HepG2 (cell line): ENCODE data around the gene GSDMA. TPM values are rescaled to one million over a fixed set of nuclear protein-coding genes. Genes with fewer than 3 reads are reported as not detected.
A peak's percentile ranks its signal among the peaks of the same experiment; 100 is the strongest.

Experiments
- CAMTA2 ChIP-seq: sonication (generic); formaldehyde crosslinking; IDR thresholded peaks from 2 replicates; pipeline ENCODE4 v1.4.0; 2020; ENCODE audit warnings: mild to moderate bottlenecking, missing genetic modification reagents, borderline replicate concordance
- CENPBD1 ChIP-seq: sonication (generic); formaldehyde crosslinking; IDR thresholded peaks from 2 replicates; pipeline ENCODE4 v1.8.0; 2022; ENCODE audit warnings: missing genetic modification reagents, low read depth, mild to moderate bottlenecking, borderline replicate concordance
- FOSL1 ChIP-seq: sonication (generic); formaldehyde crosslinking; IDR thresholded peaks from 2 replicates; pipeline ENCODE4 v1.9.0; 2021; ENCODE audit warnings: missing genetic modification reagents, borderline replicate concordance
- FOXM1 ChIP-seq: sonication (generic); formaldehyde crosslinking; IDR thresholded peaks from 2 replicates; pipeline ENCODE4 v1.5.0; 2020; ENCODE audit warnings: missing genetic modification reagents
- FOXP1 ChIP-seq, 2 experiments: fragments of 450-650 bp in 1 of 2; IDR thresholded peaks; 2 replicates each; pipeline ENCODE4 v1.6.1; 2017 to 2018; ENCODE audit warnings: antibody characterized with exemption in 1 of 2
- ISL2 ChIP-seq: sonication (generic); formaldehyde crosslinking; IDR thresholded peaks from 2 replicates; pipeline ENCODE4 v1.5.0; 2020; ENCODE audit warnings: missing genetic modification reagents
- MLLT10 ChIP-seq: sonication (generic); formaldehyde crosslinking; IDR thresholded peaks from 2 replicates; pipeline ENCODE4 v1.4.0; 2020; ENCODE audit warnings: missing genetic modification reagents
- NFIC ChIP-seq: IDR thresholded peaks from 2 replicates; pipeline ENCODE4 v1.6.1; 2012; ENCODE audit warnings: mild to moderate bottlenecking, low read length, inconsistent platforms
- PAX8 ChIP-seq: sonication (generic); formaldehyde crosslinking; IDR thresholded peaks from 2 replicates; pipeline ENCODE4 v1.8.0; 2022; ENCODE audit warnings: mild to moderate bottlenecking, missing genetic modification reagents, borderline replicate concordance
- SOX5 ChIP-seq: IDR thresholded peaks from 2 replicates; pipeline ENCODE4 v1.6.1; 2016; ENCODE audit warnings: borderline replicate concordance
- TRIM22 ChIP-seq: fragments of 450-650 bp; IDR thresholded peaks from 2 replicates; pipeline ENCODE4 v1.6.1; 2017
- ZFP36 ChIP-seq: fragments of 150-350 bp; IDR thresholded peaks from 2 replicates; pipeline ENCODE4 v1.6.1; 2018; ENCODE audit warnings: borderline replicate concordance, low read length, low read depth; ENCODE audit not compliant: partially characterized antibody
- ZFP36L1 ChIP-seq: sonication (generic); formaldehyde crosslinking; IDR thresholded peaks from 2 replicates; pipeline ENCODE4 v1.8.0; 2022; ENCODE audit warnings: mild to moderate bottlenecking, missing genetic modification reagents, moderate library complexity
- ZNF234 ChIP-seq: sonication (generic); formaldehyde crosslinking; conservative IDR thresholded peaks from 2 replicates; pipeline ENCODE4 v1.5.1; 2020; ENCODE audit warnings: mild to moderate bottlenecking, missing genetic modification reagents
- ZNF264 ChIP-seq: sonication (generic); formaldehyde crosslinking; IDR thresholded peaks from 2 replicates; pipeline ENCODE4 v1.4.0; 2020; ENCODE audit warnings: missing genetic modification reagents
- ZNF367 ChIP-seq: sonication (generic); formaldehyde crosslinking; IDR thresholded peaks from 2 replicates; pipeline ENCODE4 v1.4.0; 2020; ENCODE audit warnings: missing genetic modification reagents, borderline replicate concordance
- ZNF687 ChIP-seq: sonication (generic); formaldehyde crosslinking; IDR thresholded peaks from 2 replicates; pipeline ENCODE4 v1.5.1; 2020; ENCODE audit warnings: mild to moderate bottlenecking, missing genetic modification reagents, moderate library complexity
- polyA plus RNA-seq, 8 experiments: library from polyadenylated mRNA; depleted of rRNA in 3 of 8; stranded (reverse) in 7 of 8; unstranded in 1 of 8; fragments of >200 nt; fragmentation: Illumina TruSeq in 4 of 8; extraction: Trizol in 4 of 8; gene quantifications; 2 replicates each; pipeline versions ENCODE4 v1.2.1 to v1.2.3, GENCODE V29; 2011 to 2016; ENCODE audit warnings: low read depth in 4 of 8, missing spikeins in 1 of 8, mixed read lengths in 1 of 8; ENCODE audit not compliant: insufficient read depth in 1 of 8
- total RNA-seq, 5 experiments: library from RNA; depleted of rRNA; stranded (reverse); fragments of >200 nt; fragmentation: Illumina TruSeq; extraction: Trizol; gene quantifications; 2 replicates each; pipeline ENCODE4 v1.2.3, GENCODE V29; 2016; ENCODE audit warnings: low read depth in 1 of 5
- TF ChIP-seq, protein P1 (sequence below): sonication (generic); formaldehyde crosslinking; IDR thresholded peaks from 2 replicates; pipeline ENCODE4 v1.4.0; 2020; ENCODE audit warnings: missing genetic modification reagents
- TF ChIP-seq, protein P2 (sequence below): fragments of 450-650 bp; IDR thresholded peaks from 2 replicates; pipeline ENCODE4 v1.6.1; 2017; ENCODE audit warnings: mild to moderate bottlenecking

The GSDMA gene
- total and polyA plus RNA-seq, 2 of the 13 experiments (the other 11 are each of a cell fraction or from before 2014, with no cell fraction given), result not detected

DNA sequence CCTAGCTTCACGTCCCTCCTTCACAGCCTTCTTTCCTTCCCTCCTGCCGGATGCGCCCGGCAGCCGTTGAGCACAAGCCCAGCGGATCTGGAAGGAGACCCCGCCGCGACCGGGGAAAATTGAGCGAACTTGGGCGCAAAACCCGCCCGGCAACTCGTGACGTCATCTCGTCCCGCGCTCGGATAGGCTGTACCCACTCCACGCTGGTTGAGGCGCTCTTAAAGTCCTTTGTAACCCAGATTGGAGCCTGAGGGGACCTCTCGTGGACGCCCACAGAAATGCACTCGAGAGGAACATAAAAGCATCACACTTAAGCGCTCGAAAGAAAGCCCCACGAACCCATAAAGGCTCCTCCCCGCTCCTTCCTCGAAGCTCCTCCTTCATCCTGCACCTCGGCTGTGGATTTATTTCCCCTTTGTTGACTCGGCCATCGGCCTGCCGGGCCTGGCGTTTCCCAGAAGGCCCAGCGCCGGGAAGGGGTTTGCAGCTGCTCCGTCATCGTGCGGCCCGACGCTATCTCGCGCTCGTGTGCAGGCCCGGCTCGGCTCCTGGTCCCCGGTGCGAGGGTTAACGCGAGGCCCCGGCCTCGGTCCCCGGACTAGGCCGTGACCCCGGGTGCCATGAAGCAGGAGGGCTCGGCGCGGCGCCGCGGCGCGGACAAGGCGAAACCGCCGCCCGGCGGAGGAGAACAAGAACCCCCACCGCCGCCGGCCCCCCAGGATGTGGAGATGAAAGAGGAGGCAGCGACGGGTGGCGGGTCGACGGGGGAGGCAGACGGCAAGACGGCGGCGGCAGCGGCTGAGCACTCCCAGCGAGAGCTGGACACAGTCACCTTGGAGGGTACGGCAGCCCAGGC lies 17.8 kb downstream of the GSDMA start, which contains the start of gene PSMD3 (continued):
- TF ChIP-seq, protein P1, sequence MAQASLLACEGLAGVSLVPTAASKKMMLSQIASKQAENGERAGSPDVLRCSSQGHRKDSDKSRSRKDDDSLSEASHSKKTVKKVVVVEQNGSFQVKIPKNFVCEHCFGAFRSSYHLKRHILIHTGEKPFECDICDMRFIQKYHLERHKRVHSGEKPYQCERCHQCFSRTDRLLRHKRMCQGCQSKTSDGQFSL (CRISPR knock-in tag), result peak; percentile 34; the same call in 1 of the 2 replicates
- TF ChIP-seq ZNF687 (CRISPR knock-in tag) (peak; percentile 99), ISL2 (CRISPR knock-in tag) (peak; percentile 86), ZNF234 (CRISPR knock-in tag) (peak; percentile 98), SOX5 (CRISPR knock-in tag) (peak; percentile 74; the same call in 1 of the 2 replicates), ZNF264 (CRISPR knock-in tag) (peak; percentile 94; the same call in 1 of the 2 replicates), CENPBD1 (CRISPR knock-in tag) (no peak), ZFP36L1 (CRISPR knock-in tag) (0 out of 2 replicates have a peak, but pooled peaks have one; percentile 48), CAMTA2 (CRISPR knock-in tag) (peak; percentile 94; the same call in 1 of the 2 replicates), FOSL1 (0 out of 2 replicates have a peak, but pooled peaks have one; percentile 32), TRIM22 (no peak), ZFP36 (peak; percentile 73), PAX8 (no peak), ZNF367 (CRISPR knock-in tag) (no peak; the same call in 1 of the 2 replicates), FOXM1 (CRISPR knock-in tag) (no peak), MLLT10 (no peak; the same call in 1 of the 2 replicates), NFIC (0 out of 2 replicates have a peak, but pooled peaks have one; percentile 54), FOXP1 (IDR thresholded peaks at IDR 0.05) (peak; percentile 49; the same call in 1 of the 2 replicates), FOXP1 (CRISPR knock-in tag; IDR thresholded peaks at IDR 0.05) (peak; percentile 74)
- TF ChIP-seq, protein P2, sequence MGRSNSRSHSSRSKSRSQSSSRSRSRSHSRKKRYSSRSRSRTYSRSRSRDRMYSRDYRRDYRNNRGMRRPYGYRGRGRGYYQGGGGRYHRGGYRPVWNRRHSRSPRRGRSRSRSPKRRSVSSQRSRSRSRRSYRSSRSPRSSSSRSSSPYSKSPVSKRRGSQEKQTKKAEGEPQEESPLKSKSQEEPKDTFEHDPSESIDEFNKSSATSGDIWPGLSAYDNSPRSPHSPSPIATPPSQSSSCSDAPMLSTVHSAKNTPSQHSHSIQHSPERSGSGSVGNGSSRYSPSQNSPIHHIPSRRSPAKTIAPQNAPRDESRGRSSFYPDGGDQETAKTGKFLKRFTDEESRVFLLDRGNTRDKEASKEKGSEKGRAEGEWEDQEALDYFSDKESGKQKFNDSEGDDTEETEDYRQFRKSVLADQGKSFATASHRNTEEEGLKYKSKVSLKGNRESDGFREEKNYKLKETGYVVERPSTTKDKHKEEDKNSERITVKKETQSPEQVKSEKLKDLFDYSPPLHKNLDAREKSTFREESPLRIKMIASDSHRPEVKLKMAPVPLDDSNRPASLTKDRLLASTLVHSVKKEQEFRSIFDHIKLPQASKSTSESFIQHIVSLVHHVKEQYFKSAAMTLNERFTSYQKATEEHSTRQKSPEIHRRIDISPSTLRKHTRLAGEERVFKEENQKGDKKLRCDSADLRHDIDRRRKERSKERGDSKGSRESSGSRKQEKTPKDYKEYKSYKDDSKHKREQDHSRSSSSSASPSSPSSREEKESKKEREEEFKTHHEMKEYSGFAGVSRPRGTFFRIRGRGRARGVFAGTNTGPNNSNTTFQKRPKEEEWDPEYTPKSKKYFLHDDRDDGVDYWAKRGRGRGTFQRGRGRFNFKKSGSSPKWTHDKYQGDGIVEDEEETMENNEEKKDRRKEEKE, result no peak
